Naive thymus-derived CD4-positive, alpha-beta T cell (primary cell): ENCODE data around the gene PEF1. TPM values are rescaled to one million over a fixed set of nuclear protein-coding genes. Genes with fewer than 3 reads are reported as not detected.

Source experiments
- ATAC-seq: fragments of 150-1000 bp; cut with Tn5 transposase; 2 replicates; pipeline ENCODE4 v1.10.0; 2021; ENCODE audit warnings: mild to moderate bottlenecking, moderate library complexity
- CTCF ChIA-PET: fragments of 350-600 bp; sonication (Branson Sonifier 250); formaldehyde crosslinking; loops from one replicate; lab custom pipeline; 2021; ENCODE audit warnings: antibody characterized with exemption; lab: Charles Lee
- POLR2A ChIA-PET: fragments of 350-600 bp; sonication (Branson Sonifier 250); formaldehyde crosslinking; loops from one replicate; lab custom pipeline; 2021; ENCODE audit warnings: antibody characterized with exemption, inconsistent platforms; lab: Charles Lee
- DNase-seq, 9 donors: peaks; one replicate each; pipeline versions ENCODE4 v3.0.0 to v3.0.0-alpha.2; 2020 to 2022; ENCODE audit warnings: mixed read lengths in 1 of 9
- H3K27ac ChIP-seq: one replicate; pipeline ENCODE4 v1.7.0; 2013; ENCODE audit warnings: mild to moderate bottlenecking, low read depth, low read length, moderate library complexity
- H3K27me3 ChIP-seq, 2 donors: one replicate each; pipeline ENCODE4 v1.7.0; 2013; ENCODE audit warnings: low read length in 2 of 2, mild to moderate bottlenecking in 2 of 2, moderate library complexity in 2 of 2; ENCODE audit not compliant: control insufficient read depth in 2 of 2, insufficient read depth in 2 of 2
- H3K36me3 ChIP-seq, 3 experiments: 1 replicate in 2 of 3; 2 replicates in 1 of 3; pipeline ENCODE4 v1.7.0; 2013; ENCODE audit warnings: low read length in 3 of 3, mild to moderate bottlenecking in 3 of 3, moderate library complexity in 1 of 3; ENCODE audit not compliant: insufficient read depth in 3 of 3, control insufficient read depth in 2 of 3
- H3K4me1 ChIP-seq, 2 donors: one replicate each; pipeline ENCODE4 v1.7.0; 2013; ENCODE audit warnings: low read length in 2 of 2, mild to moderate bottlenecking in 2 of 2, moderate library complexity in 1 of 2; ENCODE audit not compliant: control insufficient read depth in 2 of 2, insufficient read depth in 2 of 2
- H3K4me3 ChIP-seq: 2 replicates; pipeline ENCODE4 v1.7.0; 2013; ENCODE audit warnings: mild to moderate bottlenecking, low read length
- H3K9me3 ChIP-seq, 3 experiments: 1 replicate in 2 of 3; 2 replicates in 1 of 3; pipeline ENCODE4 v1.7.0; 2013; ENCODE audit warnings: low read length in 3 of 3; ENCODE audit not compliant: control insufficient read depth in 2 of 3
- H3K27ac Mint-ChIP-seq, 9 donors: one replicate each; pipeline ENCODE4 v1.8.0; 2020 to 2022; ENCODE audit warnings: mixed read lengths in 9 of 9, mild to moderate bottlenecking in 8 of 9, moderate library complexity in 5 of 9, inconsistent platforms in 2 of 9
- H3K27me3 Mint-ChIP-seq, 5 donors: one replicate each; pipeline ENCODE4 v1.8.0; 2021 to 2022; ENCODE audit warnings: mixed read lengths in 5 of 5, mild to moderate bottlenecking in 1 of 5
- H3K36me3 Mint-ChIP-seq, 5 donors: one replicate each; pipeline ENCODE4 v1.8.0; 2020 to 2022; ENCODE audit warnings: mixed read lengths in 5 of 5, mild to moderate bottlenecking in 3 of 5, inconsistent platforms in 1 of 5
- H3K4me1 Mint-ChIP-seq, 7 donors: one replicate each; pipeline ENCODE4 v1.8.0; 2020 to 2022; ENCODE audit warnings: mixed read lengths in 7 of 7, mild to moderate bottlenecking in 3 of 7, inconsistent platforms in 1 of 7
- H3K4me3 Mint-ChIP-seq, 10 donors: one replicate each; pipeline ENCODE4 v1.8.0; 2020 to 2022; ENCODE audit warnings: mild to moderate bottlenecking in 10 of 10, mixed read lengths in 10 of 10, moderate library complexity in 6 of 10, inconsistent platforms in 2 of 10
- H3K9me3 Mint-ChIP-seq, 11 donors: one replicate each; pipeline ENCODE4 v1.8.0; 2020 to 2022; ENCODE audit warnings: mixed read lengths in 11 of 11, mild to moderate bottlenecking in 4 of 11, inconsistent platforms in 1 of 11, moderate library complexity in 1 of 11
- intact Hi-C, 2 donors: fragments of 100-400 bp; cut with micrococcal nuclease; formaldehyde crosslinking; loops; one replicate each; pipeline ENCODE4 v1.15.1; 2023
- polyA plus RNA-seq, 2 donors: library from polyadenylated mRNA; unstranded; fragments of 300-500 nt; fragmentation: Illumina TruSeq; gene quantifications; one replicate each; pipeline ENCODE4 v1.2.3, GENCODE V29; 2021
- total RNA-seq, 6 experiments: library from RNA in 5 of 6; stranded (reverse) in 5 of 6; gene quantifications; 1 replicate in 5 of 6; 2 replicates in 1 of 6; pipeline ENCODE4 v1.2.3 and lab custom pipeline; 2021 to 2026

PEF1 gene
- 10 to 100 TPM; 37.7 to 49.8 (median 40.8) TPM for total RNA-seq
- polyA plus RNA-seq = 10 to 100 TPM; 74.7 to 87.7 TPM
- 30.4 reads per million, percentile 60 among the genes with 10 or more reads in this experiment for total RNA-seq (lab: John Stamatoyannopoulos, UW)

DNA sequence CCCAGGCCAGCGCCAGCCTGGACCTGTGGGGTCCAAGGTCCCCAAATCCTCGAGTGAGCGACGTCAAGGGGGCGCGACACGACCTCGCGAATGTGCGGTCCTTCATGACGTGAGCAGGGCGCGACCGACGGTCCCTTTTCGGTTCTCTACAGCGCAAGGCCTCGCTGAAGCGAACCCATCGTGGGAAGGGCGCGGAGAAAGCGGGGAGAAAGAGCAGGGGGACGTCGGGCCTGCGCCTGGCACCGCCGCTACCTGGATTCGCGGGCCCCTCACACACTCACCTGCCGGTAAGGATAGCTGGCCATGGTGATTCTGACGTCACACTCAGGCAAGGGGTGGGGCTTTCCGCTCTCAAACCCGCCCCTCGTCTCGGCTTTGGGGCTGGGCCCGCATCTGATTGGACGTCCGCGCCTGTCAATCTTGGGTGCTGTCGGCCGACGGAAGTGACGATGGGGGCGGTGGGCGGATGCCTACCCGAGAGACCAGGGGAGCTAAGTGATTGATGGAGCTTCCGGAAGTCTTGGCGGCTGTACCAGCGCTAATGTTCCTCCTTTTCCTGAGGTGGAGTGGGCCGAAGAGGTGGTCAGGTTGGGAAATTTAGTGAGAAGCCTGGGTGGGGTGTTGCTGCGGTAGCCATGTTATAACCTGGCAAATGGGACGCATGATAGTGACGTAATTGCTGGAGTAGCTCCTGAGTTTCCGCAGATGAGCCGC lies at the start of gene PEF1:
TSS of gene PEF1 (minus strand) at position 317 of the 714 bp plus-strand sequence. CDS start at position 305, 12 bp downstream.
- peak within 1 kb of the TSS; percentile 98 to 100 (median 99) for H3K27ac Mint-ChIP-seq

GRCh38 chr1:31693231-31693630 lies 48.6 kb upstream of the PEF1 start:
- no peak overlapping the region for H3K27ac ChIP-seq
- no peaks in the 10 kb centered on the region for H3K4me1 ChIP-seq
- ChIA-PET CTCF (no interaction called here), POLR2A (no interaction called here)
- no peak for DNase-seq
- no peaks in the 10 kb centered on the region for H3K36me3 ChIP-seq
- H3K27me3 ChIP-seq = no peaks in the 10 kb centered on the region
- intact Hi-C loops = no loop called here
- Mint-ChIP-seq H3K36me3 (no peaks in the 10 kb centered on the region), H3K27ac (no peak overlapping the region), H3K4me1 (peaks cover 0 to 10% (median 3%) of the 10 kb centered on the region in 7 donors), H3K27me3 (peaks cover 0 to 4% (median 0%) of the 10 kb centered on the region in 5 donors), H3K4me3 (no peak overlapping the region), H3K9me3 (no peaks in the 10 kb centered on the region)
- no peaks in the 10 kb centered on the region for H3K9me3 ChIP-seq
- ATAC-seq = no peak
- H3K4me3 ChIP-seq = no peak overlapping the region

More for the DNA sequence above, at the start of gene PEF1:
- peaks cover 18 to 47% (median 40%) of the 10 kb centered on the region in 7 donors for H3K4me1 Mint-ChIP-seq
- DNase-seq = peak; percentile 97 to 100 (median 99)
- peaks cover 27 to 30% of the 10 kb centered on the region in 2 donors for H3K4me1 ChIP-seq
- ChIA-PET CTCF (interaction anchor here (0.8 to 2.0 kb wide), 3 partner anchors 20 to 145 kb away, joined by 3 to 4 read pairs (median 4); no protein-coding TSS in a partner anchor), POLR2A (interaction anchor here (0.6 to 1.9 kb wide), 10 partner anchors 139 to 1061 kb away, joined by 3 to 6 read pairs (median 4); partner anchors contain the start of genes BSDC1, PTP4A2, SNRNP40 and ZCCHC17)
- peak within 1 kb of the TSS; percentile 98 for H3K27ac ChIP-seq
- peak; percentile 94 for ATAC-seq
- H3K36me3 ChIP-seq = peaks cover 0 to 9% (median 0%) of the 10 kb centered on the region in 3 experiments
- no peaks in the 10 kb centered on the region for H3K36me3 Mint-ChIP-seq
- peak within 1 kb of the TSS; percentile 91 for H3K4me3 ChIP-seq
- H3K27me3 Mint-ChIP-seq = no peaks in the 10 kb centered on the region
- intact Hi-C loops = loop anchor here (1.0 to 10.0 kb wide), 15 partner anchors 144 to 1483 kb away; partner anchors contain the start of genes BSDC1 (in 2 of the 2), KHDRBS1 (in 2 of the 2), PUM1 (in 2 of the 2) and RBBP4 (in 2 of the 2)
- H3K4me3 Mint-ChIP-seq = peak within 1 kb of the TSS; percentile 92 to 100 (median 98)
- H3K27me3 ChIP-seq = no peaks in the 10 kb centered on the region
- H3K9me3 ChIP-seq = no peaks in the 10 kb centered on the region
- peaks cover 0 to 4% (median 0%) of the 10 kb centered on the region in 11 donors for H3K9me3 Mint-ChIP-seq

DNA sequence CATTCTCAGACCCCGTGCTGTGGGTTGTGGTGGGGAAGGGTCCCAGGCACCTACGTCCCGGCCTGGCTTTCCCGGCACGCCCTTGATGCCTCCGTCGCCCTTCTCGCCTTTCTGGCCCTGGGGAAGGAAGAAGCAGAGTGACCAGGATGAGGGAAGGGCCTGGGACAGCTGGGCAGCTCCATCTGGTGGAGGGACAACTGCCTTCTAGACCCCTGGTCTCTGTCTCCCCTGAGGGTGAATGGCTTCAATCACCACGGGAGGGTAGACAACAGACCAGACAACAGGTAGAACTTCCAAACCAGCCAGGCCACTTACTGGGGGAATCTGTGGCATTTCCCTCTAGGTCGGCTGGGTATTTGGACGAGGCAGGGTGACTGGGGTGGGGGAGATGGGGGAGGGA lies 47.3 kb upstream of the PEF1 start:
- Histone ChIP-seq H3K9me3 (no peaks in the 10 kb centered on the region), H3K27me3 (peaks cover 0 to 3% of the 10 kb centered on the region in 2 donors), H3K36me3 (no peaks in the 10 kb centered on the region), H3K4me1 (no peaks in the 10 kb centered on the region), H3K4me3 (no peak overlapping the region), H3K27ac (no peak overlapping the region)
- no peak for ATAC-seq
- no peak for DNase-seq
- intact Hi-C loops = no loop called here
- Mint-ChIP-seq H3K36me3 (no peaks in the 10 kb centered on the region), H3K9me3 (no peaks in the 10 kb centered on the region), H3K27me3 (peaks cover 0 to 5% (median 3%) of the 10 kb centered on the region in 5 donors), H3K4me1 (no peaks in the 10 kb centered on the region), H3K27ac (no peak overlapping the region), H3K4me3 (no peak overlapping the region)
- ChIA-PET CTCF (no interaction called here), POLR2A (no interaction called here)

DNA sequence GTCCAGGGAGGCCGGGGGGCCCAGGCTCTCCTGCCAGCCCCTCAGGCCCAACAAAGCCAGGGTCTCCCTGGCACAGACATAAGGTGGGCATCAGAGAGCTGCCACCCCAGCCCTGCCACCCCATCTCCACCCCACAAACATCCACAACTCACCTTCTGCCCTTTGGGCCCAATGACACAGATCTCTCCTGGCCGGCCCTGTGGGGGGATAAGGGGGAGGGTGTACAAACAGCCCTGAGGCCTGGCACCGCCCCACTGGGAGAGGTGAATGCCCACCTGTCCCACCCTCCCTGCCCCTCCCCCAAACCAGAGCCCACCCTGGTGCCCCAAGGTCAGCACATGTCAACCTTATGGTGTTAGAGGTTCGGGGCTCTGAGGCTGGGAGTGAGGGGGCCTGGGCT lies 46.8 kb upstream of the PEF1 start:
- no peak for DNase-seq
- ChIA-PET POLR2A (no interaction called here), CTCF (no interaction called here)
- peaks cover 0 to 3% of the 10 kb centered on the region in 2 donors for H3K27me3 ChIP-seq
- no peaks in the 10 kb centered on the region for H3K36me3 ChIP-seq
- H3K27ac Mint-ChIP-seq = no peak overlapping the region
- H3K27me3 Mint-ChIP-seq = peaks cover 0 to 10% (median 4%) of the 10 kb centered on the region in 5 donors
- no peak overlapping the region for H3K27ac ChIP-seq
- no peak for ATAC-seq
- intact Hi-C loops = no loop called here
- no peaks in the 10 kb centered on the region for H3K36me3 Mint-ChIP-seq
- H3K9me3 ChIP-seq = no peaks in the 10 kb centered on the region
- H3K4me1 ChIP-seq = no peaks in the 10 kb centered on the region
- no peaks in the 10 kb centered on the region for H3K4me1 Mint-ChIP-seq
- no peak overlapping the region for H3K4me3 ChIP-seq
- H3K9me3 Mint-ChIP-seq = no peaks in the 10 kb centered on the region
- no peak overlapping the region for H3K4me3 Mint-ChIP-seq

DNA sequence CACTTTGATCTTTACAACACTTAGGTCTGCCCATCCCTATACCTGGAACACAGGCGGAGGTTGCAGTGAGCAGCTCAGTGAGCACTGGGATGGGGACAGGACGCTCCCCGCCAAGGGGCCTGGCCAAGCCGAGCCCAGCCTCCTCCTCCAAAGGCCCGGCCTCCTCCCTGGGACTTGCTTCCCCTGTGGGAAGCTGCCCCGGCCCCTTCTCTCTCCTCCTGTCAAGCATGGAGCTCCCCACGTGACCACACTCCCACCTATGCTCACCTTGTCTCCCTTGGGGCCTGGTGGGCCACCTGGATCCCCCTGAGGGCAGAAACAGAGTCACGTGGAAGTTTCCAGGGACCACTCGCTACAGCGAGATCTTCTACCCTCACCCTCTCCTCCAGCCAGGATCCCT lies 46.2 kb upstream of the PEF1 start:
- ChIA-PET CTCF (no interaction called here), POLR2A (no interaction called here)
- Mint-ChIP-seq H3K27me3 (peaks cover 0 to 11% (median 5%) of the 10 kb centered on the region in 5 donors), H3K9me3 (no peaks in the 10 kb centered on the region), H3K4me3 (no peak overlapping the region), H3K27ac (no peak overlapping the region), H3K4me1 (no peaks in the 10 kb centered on the region), H3K36me3 (no peaks in the 10 kb centered on the region)
- Histone ChIP-seq H3K4me3 (no peak overlapping the region), H3K27me3 (peaks cover 0 to 3% of the 10 kb centered on the region in 2 donors), H3K4me1 (no peaks in the 10 kb centered on the region), H3K9me3 (no peaks in the 10 kb centered on the region), H3K27ac (no peak overlapping the region), H3K36me3 (no peaks in the 10 kb centered on the region)
- ATAC-seq = no peak
- DNase-seq = no peak
- intact Hi-C loops = no loop called here

GRCh38 chr1:31689854-31690253 lies 45.2 kb upstream of the PEF1 start:
- intact Hi-C loops = no loop called here
- Histone ChIP-seq H3K27ac (no peak overlapping the region), H3K36me3 (no peaks in the 10 kb centered on the region), H3K27me3 (peaks cover 0 to 3% of the 10 kb centered on the region in 2 donors), H3K9me3 (no peaks in the 10 kb centered on the region), H3K4me1 (no peaks in the 10 kb centered on the region), H3K4me3 (no peak overlapping the region)
- Mint-ChIP-seq H3K4me1 (no peaks in the 10 kb centered on the region), H3K27me3 (peaks cover 0 to 18% (median 5%) of the 10 kb centered on the region in 5 donors), H3K27ac (no peak overlapping the region), H3K9me3 (no peaks in the 10 kb centered on the region), H3K4me3 (no peak overlapping the region), H3K36me3 (no peaks in the 10 kb centered on the region)
- ChIA-PET POLR2A (no interaction called here), CTCF (no interaction called here)
- no peak for DNase-seq
- ATAC-seq = no peak
